Activated T-helper 17 cell treated with anti-CD3 and anti-CD28 coated beads, Interleukin-2, amount 50 U/mL, for 72 hours (primary cell): ENCODE results near the gene EXOC3. TPM values are rescaled to one million over a fixed set of nuclear protein-coding genes. Genes with fewer than 3 reads are reported as not detected.

ENCODE experiments used
- ATAC-seq: fragments of 150-1000 bp; cut with Tn5 transposase; replicated peaks from 2 replicates; pipeline ENCODE4 v1.10.0; 2021; ENCODE audit warnings: mild to moderate bottlenecking, moderate library complexity
- H3K27ac Mint-ChIP-seq: one replicate; pipeline ENCODE4 v1.8.0; 2022; ENCODE audit warnings: mixed read lengths
- H3K27me3 Mint-ChIP-seq: one replicate; pipeline ENCODE4 v1.8.0; 2022; ENCODE audit warnings: mixed read lengths
- H3K36me3 Mint-ChIP-seq: one replicate; pipeline ENCODE4 v1.8.0; 2022; ENCODE audit warnings: low read depth, mild to moderate bottlenecking, mixed read lengths
- H3K4me1 Mint-ChIP-seq: one replicate; pipeline ENCODE4 v1.8.0; 2022; ENCODE audit warnings: mixed read lengths
- H3K4me3 Mint-ChIP-seq: one replicate; pipeline ENCODE4 v1.8.0; 2022; ENCODE audit warnings: mild to moderate bottlenecking, mixed read lengths
- H3K9me3 Mint-ChIP-seq: one replicate; pipeline ENCODE4 v1.8.0; 2022; ENCODE audit warnings: mixed read lengths
- total RNA-seq, 2 donors: library from RNA; stranded (reverse); gene quantifications; one replicate each; pipeline ENCODE4 v1.2.3, GENCODE V29; 2022

Gene EXOC3
- total RNA-seq, 2 donors from 2014 or later = 78.3 to 93.6 TPM

GRCh38 chr5:448061-448765, 5.2 kb downstream of the EXOC3 start:
- peaks cover 9% of the 10 kb centered on the region for H3K9me3 Mint-ChIP-seq
- no peaks in the 10 kb centered on the region for H3K27me3 Mint-ChIP-seq
- peaks cover 93% of the 10 kb centered on the region for H3K36me3 Mint-ChIP-seq
- no peak overlapping the region for H3K4me3 Mint-ChIP-seq
- H3K27ac Mint-ChIP-seq = peak overlapping the region; percentile 41
- H3K4me1 Mint-ChIP-seq = peaks cover 39% of the 10 kb centered on the region
- ATAC-seq = no peak

GRCh38 chr5:448766-449090, 5.8 kb downstream of the EXOC3 start:
- ATAC-seq = no peak
- peaks cover 43% of the 10 kb centered on the region for H3K4me1 Mint-ChIP-seq
- H3K27ac Mint-ChIP-seq = peak overlapping the region; percentile 41
- peaks cover 98% of the 10 kb centered on the region for H3K36me3 Mint-ChIP-seq
- H3K4me3 Mint-ChIP-seq = no peak overlapping the region
- H3K27me3 Mint-ChIP-seq = no peaks in the 10 kb centered on the region
- H3K9me3 Mint-ChIP-seq = peaks cover 9% of the 10 kb centered on the region

- Mint-ChIP-seq H3K27ac (peak overlapping the region; percentile 41), H3K36me3 (peaks cover 100% of the 10 kb centered on the region), H3K4me1 (peaks cover 46% of the 10 kb centered on the region), H3K4me3 (no peak overlapping the region), H3K27me3 (no peaks in the 10 kb centered on the region), H3K9me3 (peaks cover 9% of the 10 kb centered on the region)
- ATAC-seq = no peak
These were observed 6.2 kb downstream of the EXOC3 start for GRCh38 chr5:449151-449550.

GRCh38 chr5:451587-452458, 8.8 kb downstream of the EXOC3 start:
- ATAC-seq = no peak
- Mint-ChIP-seq H3K36me3 (peaks cover 100% of the 10 kb centered on the region), H3K9me3 (peaks cover 9% of the 10 kb centered on the region), H3K4me1 (peaks cover 31% of the 10 kb centered on the region), H3K27me3 (no peaks in the 10 kb centered on the region), H3K27ac (peak overlapping the region; percentile 9), H3K4me3 (no peak overlapping the region)

- H3K9me3 Mint-ChIP-seq = peaks cover 9% of the 10 kb centered on the region
- peaks cover 28% of the 10 kb centered on the region for H3K4me1 Mint-ChIP-seq
- H3K27ac Mint-ChIP-seq = peak overlapping the region; percentile 34
- peaks cover 99% of the 10 kb centered on the region for H3K36me3 Mint-ChIP-seq
- H3K4me3 Mint-ChIP-seq = peak overlapping the region; percentile 9
- ATAC-seq = no peak
- H3K27me3 Mint-ChIP-seq = no peaks in the 10 kb centered on the region
These were observed 10.2 kb downstream of the EXOC3 start for GRCh38 chr5:452978-453710.

- peaks cover 99% of the 10 kb centered on the region for H3K36me3 Mint-ChIP-seq
- peak overlapping the region; percentile 9 for H3K4me3 Mint-ChIP-seq
- peaks cover 9% of the 10 kb centered on the region for H3K9me3 Mint-ChIP-seq
- peaks cover 30% of the 10 kb centered on the region for H3K4me1 Mint-ChIP-seq
- no peak for ATAC-seq
- peak overlapping the region; percentile 34 for H3K27ac Mint-ChIP-seq
- no peaks in the 10 kb centered on the region for H3K27me3 Mint-ChIP-seq
These were observed 10.9 kb downstream of the EXOC3 start for GRCh38 chr5:453725-454481.

- peaks cover 99% of the 10 kb centered on the region for H3K36me3 Mint-ChIP-seq
- no peak overlapping the region for H3K4me3 Mint-ChIP-seq
These were observed 12.0 kb downstream of the EXOC3 start for GRCh38 chr5:454936-455335.

GRCh38 chr5:455806-456205, 12.8 kb downstream of the EXOC3 start:
- H3K27me3 Mint-ChIP-seq = no peaks in the 10 kb centered on the region
- H3K4me3 Mint-ChIP-seq = no peak overlapping the region
- H3K27ac Mint-ChIP-seq = no peak overlapping the region
- H3K4me1 Mint-ChIP-seq = peaks cover 39% of the 10 kb centered on the region
- H3K36me3 Mint-ChIP-seq = peaks cover 99% of the 10 kb centered on the region
- no peak for ATAC-seq
- H3K9me3 Mint-ChIP-seq = peaks cover 9% of the 10 kb centered on the region

More at GRCh38 chr5:454936-455335, 12.0 kb downstream of the EXOC3 start:
- no peak overlapping the region for H3K27ac Mint-ChIP-seq
- peaks cover 9% of the 10 kb centered on the region for H3K9me3 Mint-ChIP-seq
- ATAC-seq = no peak
- H3K4me1 Mint-ChIP-seq = peaks cover 40% of the 10 kb centered on the region
- no peaks in the 10 kb centered on the region for H3K27me3 Mint-ChIP-seq

GRCh38 chr5:456351-457194, 13.6 kb downstream of the EXOC3 start:
- ATAC-seq = no peak
- peaks cover 96% of the 10 kb centered on the region for H3K36me3 Mint-ChIP-seq
- H3K27ac Mint-ChIP-seq = peak overlapping the region; percentile 51
- H3K27me3 Mint-ChIP-seq = no peaks in the 10 kb centered on the region
- no peak overlapping the region for H3K4me3 Mint-ChIP-seq
- H3K9me3 Mint-ChIP-seq = peaks cover 7% of the 10 kb centered on the region
- peaks cover 39% of the 10 kb centered on the region for H3K4me1 Mint-ChIP-seq

GRCh38 chr5:457195-457961, 14.4 kb downstream of the EXOC3 start:
- H3K4me3 Mint-ChIP-seq = no peak overlapping the region
- no peaks in the 10 kb centered on the region for H3K27me3 Mint-ChIP-seq
- ATAC-seq = no peak
- peaks cover 39% of the 10 kb centered on the region for H3K4me1 Mint-ChIP-seq
- H3K36me3 Mint-ChIP-seq = peaks cover 96% of the 10 kb centered on the region
- H3K27ac Mint-ChIP-seq = peak overlapping the region; percentile 51
- no peaks in the 10 kb centered on the region for H3K9me3 Mint-ChIP-seq

- H3K36me3 Mint-ChIP-seq = peaks cover 96% of the 10 kb centered on the region
- H3K27ac Mint-ChIP-seq = peak overlapping the region; percentile 99
- peak overlapping the region; percentile 87 for H3K4me3 Mint-ChIP-seq
- peaks cover 35% of the 10 kb centered on the region for H3K4me1 Mint-ChIP-seq
- H3K9me3 Mint-ChIP-seq = no peaks in the 10 kb centered on the region
- no peaks in the 10 kb centered on the region for H3K27me3 Mint-ChIP-seq
- peak; percentile 96 for ATAC-seq
These were observed 15.8 kb downstream of the EXOC3 start for GRCh38 chr5:458547-459353.

GRCh38 chr5:459562-460272, 16.7 kb downstream of the EXOC3 start:
- H3K27me3 Mint-ChIP-seq = no peaks in the 10 kb centered on the region
- H3K9me3 Mint-ChIP-seq = no peaks in the 10 kb centered on the region
- peaks cover 35% of the 10 kb centered on the region for H3K4me1 Mint-ChIP-seq
- H3K36me3 Mint-ChIP-seq = peaks cover 96% of the 10 kb centered on the region
- peak overlapping the region; percentile 99 for H3K27ac Mint-ChIP-seq
- ATAC-seq = no peak
- H3K4me3 Mint-ChIP-seq = peak overlapping the region; percentile 87
